GM23338 (cell line): Measurements from ENCODE around the gene AP3D1. TPM values are rescaled to one million over a fixed set of nuclear protein-coding genes. Genes with fewer than 3 reads are reported as not detected.

Experiments
- ATAC-seq: fragments of 200-7000 bp; cut with Tn5 transposase; 3 replicates; pipeline ENCODE4 v1.9.1; 2020
- DNase-seq: peaks from one replicate; pipeline ENCODE4 v3.0.0-alpha.2; 2015; ENCODE audit warnings: low spot score
- H2AFZ ChIP-seq: fragments of 200-600 bp; sonication (generic); 2 replicates; pipeline ENCODE4 v1.8.0; 2016; ENCODE audit warnings: antibody characterized with exemption, mild to moderate bottlenecking, moderate library complexity
- H3F3A ChIP-seq: fragments of 200-600 bp; sonication (generic); replicated peaks from 2 replicates; pipeline ENCODE4 v1.8.0; 2017; ENCODE audit warnings: antibody characterized with exemption, mixed run types, low read depth
- H3K27ac ChIP-seq: fragments of 200-600 bp; sonication (generic); 2 replicates; pipeline ENCODE4 v1.6.1; 2016; ENCODE audit warnings: low read depth
- H3K27me3 ChIP-seq: fragments of 200-600 bp; sonication (generic); 2 replicates; pipeline ENCODE4 v1.8.0; 2016; ENCODE audit warnings: mild to moderate bottlenecking, mixed run types, moderate library complexity; ENCODE audit not compliant: insufficient read depth
- H3K36me3 ChIP-seq: fragments of 200-600 bp; sonication (generic); 2 replicates; pipeline ENCODE4 v1.8.0; 2016; ENCODE audit warnings: mild to moderate bottlenecking; ENCODE audit not compliant: insufficient read depth
- H3K4me1 ChIP-seq: fragments of 200-600 bp; sonication (generic); 2 replicates; pipeline ENCODE4 v1.8.0; 2016; ENCODE audit warnings: mild to moderate bottlenecking, moderate library complexity; ENCODE audit not compliant: insufficient read depth
- H3K4me2 ChIP-seq: fragments of 200-600 bp; sonication (generic); 2 replicates; pipeline ENCODE4 v1.7.1; 2017; ENCODE audit warnings: mixed run types
- H3K4me3 ChIP-seq: fragments of 200-600 bp; sonication (generic); 2 replicates; pipeline ENCODE4 v1.6.1; 2016; ENCODE audit warnings: mixed run types
- H3K79me2 ChIP-seq: fragments of 200-600 bp; sonication (generic); replicated peaks from 2 replicates; pipeline ENCODE4 v1.8.0; 2017; ENCODE audit warnings: mild to moderate bottlenecking; ENCODE audit not compliant: insufficient read depth
- H3K9me2 ChIP-seq: fragments of 200-600 bp; sonication (generic); 2 replicates; pipeline ENCODE4 v1.8.0; 2017; ENCODE audit not compliant: insufficient read depth
- H4K20me1 ChIP-seq: fragments of 200-600 bp; sonication (generic); replicated peaks from 2 replicates; pipeline ENCODE4 v1.8.0; 2017; ENCODE audit warnings: mild to moderate bottlenecking; ENCODE audit not compliant: insufficient read depth
- H3K27ac Mint-ChIP-seq: 2 replicates; pipeline ENCODE4 v1.8.0; 2020; ENCODE audit warnings: inconsistent platforms, mild to moderate bottlenecking, moderate library complexity, mixed read lengths
- H3K27me3 Mint-ChIP-seq: 3 replicates; pipeline ENCODE4 v1.8.0; 2022; ENCODE audit warnings: low read depth, mild to moderate bottlenecking, moderate library complexity, mixed read lengths, inconsistent platforms; ENCODE audit not compliant: insufficient read depth, poor library complexity
- H3K36me3 Mint-ChIP-seq: 3 replicates; pipeline ENCODE4 v1.8.0; 2021; ENCODE audit warnings: low read depth, mild to moderate bottlenecking, inconsistent platforms, moderate library complexity, mixed read lengths
- H3K4me1 Mint-ChIP-seq: 3 replicates; pipeline ENCODE4 v1.8.0; 2020; ENCODE audit warnings: mild to moderate bottlenecking, inconsistent platforms, mixed read lengths
- H3K4me3 Mint-ChIP-seq: 3 replicates; pipeline ENCODE4 v1.8.0; 2021; ENCODE audit warnings: moderate library complexity, mild to moderate bottlenecking, inconsistent platforms, mixed read lengths
- H3K9me3 Mint-ChIP-seq: 3 replicates; pipeline ENCODE4 v1.8.0; 2020; ENCODE audit warnings: moderate library complexity, mild to moderate bottlenecking, inconsistent platforms, mixed read lengths
- EZH2 ChIP-seq: fragments of 200-600 bp; sonication (generic); IDR thresholded peaks from one replicate; pipeline ENCODE4 v1.8.0; 2017; ENCODE audit warnings: antibody characterized with exemption, mild to moderate bottlenecking, low read depth; ENCODE audit not compliant: unreplicated experiment
- STAT1 ChIP-seq: IDR thresholded peaks from one replicate; pipeline ENCODE4 v1.6.1; 2016; ENCODE audit warnings: antibody characterized with exemption; ENCODE audit not compliant: unreplicated experiment
- polyA plus RNA-seq: library from polyadenylated mRNA; unstranded; fragments of >200 nt; fragmentation: Nextera tagmentation; extraction: Ambion mirVana; gene quantifications from 2 replicates; pipeline ENCODE4 v1.2.1, GENCODE V29; 2016
- total RNA-seq: library from RNA; depleted of rRNA; stranded (reverse); fragments of >200 nt; shearing (Covaris generic); gene quantifications from 2 replicates; pipeline ENCODE4 v1.2.3, GENCODE V29; 2014
- TF ChIP-seq, protein P1 (sequence below): fragments of 250-450 bp; sonication (Bioruptor Pico); IDR thresholded peaks from 2 replicates; pipeline ENCODE4 v1.5.0; 2020; ENCODE audit warnings: mild to moderate bottlenecking, moderate library complexity
- TF ChIP-seq, protein P2 (sequence below): IDR thresholded peaks from 2 replicates; pipeline ENCODE4 v1.6.1; 2016; ENCODE audit warnings: antibody characterized with exemption

The AP3D1 gene
- total and polyA plus RNA-seq, 2 experiments from 2014 or later = 101 to 236 TPM

DNA sequence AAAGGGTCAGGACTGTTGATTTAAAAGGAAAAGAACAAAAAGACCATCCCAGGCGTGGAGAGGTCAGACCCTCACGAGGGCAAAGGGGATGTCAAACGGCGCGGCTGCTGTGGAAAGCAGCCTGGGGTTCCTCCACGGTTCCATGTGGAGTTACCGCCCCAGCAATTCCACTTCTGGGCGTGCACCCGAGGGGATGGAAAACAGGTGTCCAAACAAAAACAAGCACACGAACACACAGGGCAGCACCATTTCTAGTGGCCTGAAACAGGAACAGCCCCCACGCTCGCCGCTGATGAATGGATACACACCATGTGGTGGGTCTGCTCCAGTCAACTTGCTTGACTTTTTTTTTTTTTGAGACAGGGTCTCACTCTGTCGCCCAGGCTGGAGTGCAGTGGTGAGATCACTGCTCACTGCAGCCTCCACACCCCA, 11.2 kb downstream of the AP3D1 start:
- H3K9me2 ChIP-seq = no peaks in the 10 kb centered on the region
- peaks cover 4% of the 10 kb centered on the region; the same call in 1 of the 2 replicates for H3F3A ChIP-seq
- no peak overlapping the region for H2AFZ ChIP-seq
- no peaks in the 10 kb centered on the region for H3K4me1 ChIP-seq
- no peak overlapping the region for H3K27ac ChIP-seq
- Mint-ChIP-seq H3K9me3 (no peaks in the 10 kb centered on the region), H3K27me3 (peaks cover 13% of the 10 kb centered on the region), H3K4me1 (peaks cover 2% of the 10 kb centered on the region; the same call in 1 of the 3 replicates), H3K27ac (no peak overlapping the region), H3K4me3 (no peak overlapping the region), H3K36me3 (peaks cover 46% of the 10 kb centered on the region)
- peaks cover 10% of the 10 kb centered on the region; the same call in 1 of the 2 replicates for H3K36me3 ChIP-seq
- TF ChIP-seq STAT1 (no peak), EZH2 (no peak)
- TF ChIP-seq, protein P1, sequence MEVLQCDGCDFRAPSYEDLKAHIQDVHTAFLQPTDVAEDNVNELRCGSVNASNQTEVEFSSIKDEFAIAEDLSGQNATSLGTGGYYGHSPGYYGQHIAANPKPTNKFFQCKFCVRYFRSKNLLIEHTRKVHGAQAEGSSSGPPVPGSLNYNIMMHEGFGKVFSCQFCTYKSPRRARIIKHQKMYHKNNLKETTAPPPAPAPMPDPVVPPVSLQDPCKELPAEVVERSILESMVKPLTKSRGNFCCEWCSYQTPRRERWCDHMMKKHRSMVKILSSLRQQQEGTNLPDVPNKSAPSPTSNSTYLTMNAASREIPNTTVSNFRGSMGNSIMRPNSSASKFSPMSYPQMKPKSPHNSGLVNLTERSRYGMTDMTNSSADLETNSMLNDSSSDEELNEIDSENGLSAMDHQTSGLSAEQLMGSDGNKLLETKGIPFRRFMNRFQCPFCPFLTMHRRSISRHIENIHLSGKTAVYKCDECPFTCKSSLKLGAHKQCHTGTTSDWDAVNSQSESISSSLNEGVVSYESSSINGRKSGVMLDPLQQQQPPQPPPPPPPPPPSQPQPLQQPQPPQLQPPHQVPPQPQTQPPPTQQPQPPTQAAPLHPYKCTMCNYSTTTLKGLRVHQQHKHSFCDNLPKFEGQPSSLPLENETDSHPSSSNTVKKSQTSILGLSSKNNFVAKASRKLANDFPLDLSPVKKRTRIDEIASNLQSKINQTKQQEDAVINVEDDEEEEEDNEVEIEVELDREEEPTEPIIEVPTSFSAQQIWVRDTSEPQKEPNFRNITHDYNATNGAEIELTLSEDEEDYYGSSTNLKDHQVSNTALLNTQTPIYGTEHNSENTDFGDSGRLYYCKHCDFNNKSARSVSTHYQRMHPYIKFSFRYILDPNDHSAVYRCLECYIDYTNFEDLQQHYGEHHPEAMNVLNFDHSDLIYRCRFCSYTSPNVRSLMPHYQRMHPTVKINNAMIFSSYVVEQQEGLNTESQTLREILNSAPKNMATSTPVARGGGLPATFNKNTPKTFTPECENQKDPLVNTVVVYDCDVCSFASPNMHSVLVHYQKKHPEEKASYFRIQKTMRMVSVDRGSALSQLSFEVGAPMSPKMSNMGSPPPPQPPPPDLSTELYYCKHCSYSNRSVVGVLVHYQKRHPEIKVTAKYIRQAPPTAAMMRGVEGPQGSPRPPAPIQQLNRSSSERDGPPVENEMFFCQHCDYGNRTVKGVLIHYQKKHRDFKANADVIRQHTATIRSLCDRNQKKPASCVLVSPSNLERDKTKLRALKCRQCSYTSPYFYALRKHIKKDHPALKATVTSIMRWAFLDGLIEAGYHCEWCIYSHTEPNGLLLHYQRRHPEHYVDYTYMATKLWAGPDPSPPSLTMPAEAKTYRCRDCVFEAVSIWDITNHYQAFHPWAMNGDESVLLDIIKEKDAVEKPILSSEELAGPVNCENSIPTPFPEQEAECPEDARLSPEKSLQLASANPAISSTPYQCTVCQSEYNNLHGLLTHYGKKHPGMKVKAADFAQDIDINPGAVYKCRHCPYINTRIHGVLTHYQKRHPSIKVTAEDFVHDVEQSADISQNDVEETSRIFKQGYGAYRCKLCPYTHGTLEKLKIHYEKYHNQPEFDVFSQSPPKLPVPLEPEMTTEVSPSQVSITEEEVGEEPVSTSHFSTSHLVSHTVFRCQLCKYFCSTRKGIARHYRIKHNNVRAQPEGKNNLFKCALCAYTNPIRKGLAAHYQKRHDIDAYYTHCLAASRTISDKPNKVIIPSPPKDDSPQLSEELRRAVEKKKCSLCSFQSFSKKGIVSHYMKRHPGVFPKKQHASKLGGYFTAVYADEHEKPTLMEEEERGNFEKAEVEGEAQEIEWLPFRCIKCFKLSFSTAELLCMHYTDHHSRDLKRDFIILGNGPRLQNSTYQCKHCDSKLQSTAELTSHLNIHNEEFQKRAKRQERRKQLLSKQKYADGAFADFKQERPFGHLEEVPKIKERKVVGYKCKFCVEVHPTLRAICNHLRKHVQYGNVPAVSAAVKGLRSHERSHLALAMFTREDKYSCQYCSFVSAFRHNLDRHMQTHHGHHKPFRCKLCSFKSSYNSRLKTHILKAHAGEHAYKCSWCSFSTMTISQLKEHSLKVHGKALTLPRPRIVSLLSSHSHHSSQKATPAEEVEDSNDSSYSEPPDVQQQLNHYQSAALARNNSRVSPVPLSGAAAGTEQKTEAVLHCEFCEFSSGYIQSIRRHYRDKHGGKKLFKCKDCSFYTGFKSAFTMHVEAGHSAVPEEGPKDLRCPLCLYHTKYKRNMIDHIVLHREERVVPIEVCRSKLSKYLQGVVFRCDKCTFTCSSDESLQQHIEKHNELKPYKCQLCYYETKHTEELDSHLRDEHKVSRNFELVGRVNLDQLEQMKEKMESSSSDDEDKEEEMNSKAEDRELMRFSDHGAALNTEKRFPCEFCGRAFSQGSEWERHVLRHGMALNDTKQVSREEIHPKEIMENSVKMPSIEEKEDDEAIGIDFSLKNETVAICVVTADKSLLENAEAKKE (CRISPR knock-in tag) = no peak
- TF ChIP-seq, protein P2, sequence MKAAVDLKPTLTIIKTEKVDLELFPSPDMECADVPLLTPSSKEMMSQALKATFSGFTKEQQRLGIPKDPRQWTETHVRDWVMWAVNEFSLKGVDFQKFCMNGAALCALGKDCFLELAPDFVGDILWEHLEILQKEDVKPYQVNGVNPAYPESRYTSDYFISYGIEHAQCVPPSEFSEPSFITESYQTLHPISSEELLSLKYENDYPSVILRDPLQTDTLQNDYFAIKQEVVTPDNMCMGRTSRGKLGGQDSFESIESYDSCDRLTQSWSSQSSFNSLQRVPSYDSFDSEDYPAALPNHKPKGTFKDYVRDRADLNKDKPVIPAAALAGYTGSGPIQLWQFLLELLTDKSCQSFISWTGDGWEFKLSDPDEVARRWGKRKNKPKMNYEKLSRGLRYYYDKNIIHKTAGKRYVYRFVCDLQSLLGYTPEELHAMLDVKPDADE = no peak
- H3K4me2 ChIP-seq = no peak overlapping the region
- no peaks in the 10 kb centered on the region for H3K27me3 ChIP-seq
- DNase-seq (no peak), ATAC-seq (no peak)
- no peak overlapping the region for H3K4me3 ChIP-seq
- peaks cover 44% of the 10 kb centered on the region for H4K20me1 ChIP-seq
- H3K79me2 ChIP-seq = peaks cover 82% of the 10 kb centered on the region
